Keratinocyte (primary cell): Measurements from ENCODE around the gene CXCL14. TPM values are rescaled to one million over a fixed set of nuclear protein-coding genes. Genes with fewer than 3 reads are reported as not detected.

Experiments
- DNase-seq: peaks from one replicate; pipeline ENCODE4 v3.0.0-alpha.2; 2011; ENCODE audit warnings: low read depth, missing footprints, low spot score
- FAIRE-seq: peaks from 2 replicates; lab custom pipeline; 2011; peaks lifted over from hg19 to GRCh38; lab: Jason Lieb, UNC
- H2AFZ ChIP-seq: 2 replicates; pipeline ENCODE4 v1.6.0; 2012; ENCODE audit warnings: low read length, control low read depth, inconsistent platforms; ENCODE audit not compliant: control insufficient read depth
- H3K27ac ChIP-seq: 2 replicates; pipeline ENCODE4 v1.5.1; 2011; ENCODE audit warnings: low read length; ENCODE audit not compliant: control insufficient read depth, insufficient read depth
- H3K27me3 ChIP-seq: 3 replicates; pipeline ENCODE4 v1.6.0; 2011; ENCODE audit warnings: low read length; ENCODE audit not compliant: control insufficient read depth, insufficient read depth; ENCODE audit errors: extremely low read depth
- H3K36me3 ChIP-seq, 2 experiments: 2 replicates in 1 of 2; 3 replicates in 1 of 2; pipeline ENCODE4 v1.5.1; 2011; ENCODE audit warnings: low read length in 2 of 2, mild to moderate bottlenecking in 1 of 2; ENCODE audit not compliant: control insufficient read depth in 2 of 2, insufficient read depth in 2 of 2; ENCODE audit errors: extremely low read depth in 1 of 2
- H3K4me1 ChIP-seq: 3 replicates; pipeline ENCODE4 v1.5.1; 2011; ENCODE audit warnings: low read length; ENCODE audit not compliant: control insufficient read depth, insufficient read depth; ENCODE audit errors: extremely low read depth
- H3K4me2 ChIP-seq: 3 replicates; pipeline ENCODE4 v1.6.0; 2011; ENCODE audit warnings: low read depth, low read length; ENCODE audit not compliant: control insufficient read depth, insufficient read depth; ENCODE audit errors: extremely low read depth
- H3K4me3 ChIP-seq, 3 experiments: fragments of 200-600 bp in 1 of 3; sonication (generic) in 1 of 3; 2 replicates in 2 of 3; 3 replicates in 1 of 3; pipeline ENCODE4 v1.5.1; 2011 to 2016; ENCODE audit warnings: low read length in 3 of 3, mild to moderate bottlenecking in 3 of 3, control low read depth in 2 of 3, inconsistent platforms in 1 of 3, low read depth in 1 of 3, mixed read lengths in 1 of 3, mixed run types in 1 of 3, moderate library complexity in 1 of 3; ENCODE audit not compliant: control insufficient read depth in 2 of 3, insufficient read depth in 2 of 3; ENCODE audit errors: extremely low read depth in 1 of 3
- H3K79me2 ChIP-seq: 2 replicates; pipeline ENCODE4 v1.6.0; 2012; ENCODE audit warnings: low read length; ENCODE audit not compliant: control insufficient read depth, insufficient read depth
- H3K9ac ChIP-seq: 3 replicates; pipeline ENCODE4 v1.6.0; 2011; ENCODE audit warnings: low read length; ENCODE audit not compliant: control insufficient read depth, insufficient read depth; ENCODE audit errors: extremely low read depth
- H3K9me1 ChIP-seq: 3 replicates; pipeline ENCODE4 v1.6.0; 2011; ENCODE audit warnings: low read length; ENCODE audit not compliant: control insufficient read depth, insufficient read depth; ENCODE audit errors: extremely low read depth
- H3K9me3 ChIP-seq: 2 replicates; pipeline ENCODE4 v1.5.1; 2012; ENCODE audit warnings: low read depth, low read length; ENCODE audit not compliant: control insufficient read depth
- H4K20me1 ChIP-seq: 3 replicates; pipeline ENCODE4 v1.6.0; 2011; ENCODE audit warnings: low read length; ENCODE audit not compliant: control insufficient read depth, insufficient read depth; ENCODE audit errors: extremely low read depth
- CTCF ChIP-seq, 3 experiments: IDR thresholded peaks in 1 of 3; conservative IDR thresholded peaks in 1 of 3; optimal IDR thresholded peaks in 1 of 3; 2 replicates in 2 of 3; 3 replicates in 1 of 3; pipeline versions ENCODE3 to v1.5.1; 2011; ENCODE audit warnings: low read length in 3 of 3, mild to moderate bottlenecking in 3 of 3, moderate library complexity in 2 of 3, control low read depth in 1 of 3, inconsistent platforms in 1 of 3; ENCODE audit not compliant: insufficient read depth in 2 of 3; ENCODE audit errors: extremely low read depth in 1 of 3
- EZH2 ChIP-seq: IDR thresholded peaks from one replicate; pipeline ENCODE4 v1.6.1; 2012; ENCODE audit warnings: inconsistent platforms, mild to moderate bottlenecking, low read length, moderate library complexity
- dilution Hi-C: fragments of 300-500 bp; cut with MboI; formaldehyde crosslinking; loops from one replicate; pipeline ENCODE4 v1.7.0; 2020; ENCODE audit warnings: low sequenced_read_pairs; ENCODE audit not compliant: extremely low pct_ligation_motif_present
- polyA plus RNA-seq, 5 experiments: library from polyadenylated mRNA; depleted of rRNA in 3 of 5; stranded (reverse) in 3 of 5; stranded (forward) in 1 of 5; unstranded in 1 of 5; fragments of >200 nt; gene quantifications; 1 replicate in 1 of 5; 2 replicates in 3 of 5; 3 replicates in 1 of 5; pipeline versions ENCODE4 v1.2.1 to v1.2.3, GENCODE V29; 2011 to 2012; ENCODE audit warnings: missing spikeins in 2 of 5, low read depth in 1 of 5, low replicate concordance in 1 of 5

Gene CXCL14
- polyA plus RNA-seq, 1 donor (not counting 4 experiments of a cell fraction or from before 2014, with no cell fraction given): 124 TPM

DNA sequence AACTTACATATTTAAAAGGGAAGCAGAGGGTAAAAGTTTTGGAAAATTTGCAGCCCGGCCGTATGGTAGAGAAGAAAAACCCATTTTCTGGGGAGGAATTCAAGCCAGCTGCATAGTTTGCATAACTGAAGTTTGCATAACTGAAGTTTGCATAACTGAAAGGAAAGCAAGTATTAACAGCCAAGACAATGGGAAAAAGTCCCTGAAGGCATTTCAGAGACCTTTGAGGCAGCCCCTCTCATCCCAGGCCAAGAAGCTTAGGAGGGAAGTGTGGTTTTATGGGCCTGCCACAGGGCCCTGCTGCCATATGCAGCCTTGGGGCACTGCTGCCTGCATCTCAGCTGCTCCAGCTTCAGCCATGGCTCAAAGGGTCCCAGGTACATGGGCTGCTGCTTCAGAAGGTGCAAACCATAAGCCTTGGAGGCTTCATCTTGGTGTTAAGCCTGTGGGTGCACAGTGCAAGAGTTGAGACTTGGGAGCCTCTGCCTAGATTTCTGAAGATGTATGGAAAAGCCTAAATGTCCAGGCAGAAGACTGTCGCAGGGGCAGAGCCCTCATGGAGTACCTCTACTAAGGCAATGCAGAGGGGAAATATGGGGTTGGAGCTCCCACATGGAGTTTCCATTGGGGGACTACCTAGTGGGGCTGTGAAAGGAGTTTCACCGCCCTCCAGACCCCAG, 36.9 kb upstream of the CXCL14 start:
- H3K4me2 ChIP-seq: no peak overlapping the region
- dilution Hi-C loops: no loop called here
- no peaks in the 10 kb centered on the region for H3K79me2 ChIP-seq
- no peaks in the 10 kb centered on the region for H3K36me3 ChIP-seq
- TF ChIP-seq CTCF (optimal IDR thresholded peaks at IDR 0.05 in 1 of 3, IDR thresholded peaks at IDR 0.05 in 1 of 3, conservative IDR thresholded peaks at IDR 0.05 in 1 of 3; ENCODE audit: extremely low read depth in 1 of 3, insufficient read depth in 2 of 3, low read length in 3 of 3) (no peak), EZH2 (no peak)
- FAIRE-seq (no peak), DNase-seq (no peak)
- H3K27me3 ChIP-seq: no peaks in the 10 kb centered on the region
- no peaks in the 10 kb centered on the region for H3K9me3 ChIP-seq
- no peak overlapping the region for H3K9ac ChIP-seq
- no peaks in the 10 kb centered on the region for H4K20me1 ChIP-seq
- no peak overlapping the region for H3K27ac ChIP-seq
- no peak overlapping the region for H2AFZ ChIP-seq
- no peaks in the 10 kb centered on the region for H3K9me1 ChIP-seq
- H3K4me1 ChIP-seq: no peaks in the 10 kb centered on the region
- H3K4me3 ChIP-seq: no peak overlapping the region

GRCh38 chr5:135615171-135615570, 36.4 kb upstream of the CXCL14 start:
- Histone ChIP-seq H3K27me3 (no peaks in the 10 kb centered on the region), H3K4me1 (no peaks in the 10 kb centered on the region), H3K36me3 (no peaks in the 10 kb centered on the region), H4K20me1 (no peaks in the 10 kb centered on the region), H3K9ac (no peak overlapping the region), H3K4me2 (no peak overlapping the region), H2AFZ (no peak overlapping the region), H3K9me3 (no peaks in the 10 kb centered on the region), H3K4me3 (no peak overlapping the region), H3K27ac (no peak overlapping the region), H3K9me1 (no peaks in the 10 kb centered on the region), H3K79me2 (no peaks in the 10 kb centered on the region)
- dilution Hi-C loops: no loop called here
- no peak for DNase-seq
- no peak for TF ChIP-seq EZH2
- no peak for TF ChIP-seq CTCF (optimal IDR thresholded peaks at IDR 0.05 in 1 of 3, IDR thresholded peaks at IDR 0.05 in 1 of 3, conservative IDR thresholded peaks at IDR 0.05 in 1 of 3; ENCODE audit: extremely low read depth in 1 of 3, insufficient read depth in 2 of 3, low read length in 3 of 3)
- FAIRE-seq: no peak
